HG03103 (cell line): ENCODE results near the gene CHRNB2.

ENCODE experiments used
- ATAC-seq: cut with Tn5 transposase; IDR thresholded peaks from one replicate; pipeline ENCODE4 v1.9.1; 2021; ENCODE audit warnings: low read depth; ENCODE audit not compliant: unreplicated experiment

CHRNB2 gene

DNA sequence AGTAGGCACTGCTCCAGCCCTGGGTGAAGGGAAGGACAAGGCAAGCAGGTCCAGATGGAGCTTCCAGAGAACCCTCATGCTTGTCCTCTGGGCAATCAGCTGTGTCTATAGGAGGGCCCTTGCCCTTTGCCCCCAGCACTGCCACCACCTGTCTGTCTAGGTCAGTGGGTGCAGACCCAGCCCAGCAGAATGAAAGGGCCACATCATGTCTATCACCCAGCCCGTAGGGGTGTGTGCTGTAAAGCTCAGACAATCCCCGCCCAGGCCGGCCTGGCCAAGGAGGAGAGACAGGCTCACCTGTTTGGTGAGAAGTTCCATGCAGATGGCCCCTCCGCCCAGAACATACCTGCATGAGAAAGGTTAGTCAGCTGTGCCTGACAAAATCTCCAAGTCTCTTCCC lies 16.1 kb upstream of the CHRNB2 start:
- ATAC-seq, result no peak

GRCh38 chr1:154552036-154552435 lies 15.5 kb upstream of the CHRNB2 start:
- no peak for ATAC-seq

GRCh38 chr1:154553056-154554030 lies 14.2 kb upstream of the CHRNB2 start:
- no peak for ATAC-seq

DNA sequence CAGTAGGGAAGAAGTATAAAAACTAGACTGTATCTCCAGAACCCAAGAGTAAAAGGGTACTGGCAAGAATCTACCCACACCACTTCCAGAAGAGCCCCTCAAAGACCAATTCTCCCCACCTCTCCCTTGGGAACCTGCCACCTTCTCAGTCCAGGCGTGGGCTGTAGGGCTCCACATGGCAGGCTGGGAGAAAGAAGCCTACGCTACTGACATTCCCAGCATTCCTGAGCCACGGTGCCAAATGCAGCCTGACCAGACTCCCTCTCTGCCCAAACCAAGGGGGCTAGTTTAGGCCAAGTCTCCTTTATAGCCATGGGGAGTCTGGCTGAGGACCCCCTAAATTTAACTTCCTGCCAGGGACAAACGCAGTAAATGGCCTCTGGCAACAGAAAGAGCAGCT lies 11.2 kb upstream of the CHRNB2 start:
- ATAC-seq, result no peak

DNA sequence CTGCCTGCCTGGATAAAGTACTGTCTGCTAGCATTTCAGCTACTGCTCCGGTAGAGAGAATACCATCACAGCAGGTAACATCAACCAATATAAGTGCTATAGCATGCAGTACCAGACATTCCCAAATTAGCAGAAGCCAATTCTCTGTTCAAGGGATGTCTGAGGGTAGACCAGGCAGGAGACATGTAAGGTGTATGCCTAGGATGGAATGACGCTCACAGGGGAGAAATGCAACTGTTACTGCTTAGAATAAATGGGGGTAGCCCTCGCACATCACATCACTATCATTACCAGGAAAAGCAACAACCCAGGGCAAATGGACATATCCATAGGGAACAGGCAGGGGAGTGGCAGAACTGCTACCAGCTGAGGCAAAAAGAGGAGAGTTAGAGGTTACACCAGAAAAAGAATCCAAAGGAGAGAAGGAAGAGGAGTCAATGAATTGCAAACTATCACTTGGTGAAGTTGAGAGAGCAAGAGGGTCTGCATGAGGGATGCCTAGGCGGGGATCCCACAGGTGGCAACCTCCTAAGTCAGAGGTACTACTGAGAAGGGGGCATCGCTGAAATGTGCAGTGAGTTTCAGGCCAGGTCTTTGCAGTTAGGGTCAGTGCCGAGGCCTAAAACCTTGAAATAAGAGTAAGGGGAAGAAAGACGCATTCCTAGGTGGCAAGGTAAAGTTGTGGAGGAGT lies 10.2 kb upstream of the CHRNB2 start:
- ATAC-seq, result no peak

DNA sequence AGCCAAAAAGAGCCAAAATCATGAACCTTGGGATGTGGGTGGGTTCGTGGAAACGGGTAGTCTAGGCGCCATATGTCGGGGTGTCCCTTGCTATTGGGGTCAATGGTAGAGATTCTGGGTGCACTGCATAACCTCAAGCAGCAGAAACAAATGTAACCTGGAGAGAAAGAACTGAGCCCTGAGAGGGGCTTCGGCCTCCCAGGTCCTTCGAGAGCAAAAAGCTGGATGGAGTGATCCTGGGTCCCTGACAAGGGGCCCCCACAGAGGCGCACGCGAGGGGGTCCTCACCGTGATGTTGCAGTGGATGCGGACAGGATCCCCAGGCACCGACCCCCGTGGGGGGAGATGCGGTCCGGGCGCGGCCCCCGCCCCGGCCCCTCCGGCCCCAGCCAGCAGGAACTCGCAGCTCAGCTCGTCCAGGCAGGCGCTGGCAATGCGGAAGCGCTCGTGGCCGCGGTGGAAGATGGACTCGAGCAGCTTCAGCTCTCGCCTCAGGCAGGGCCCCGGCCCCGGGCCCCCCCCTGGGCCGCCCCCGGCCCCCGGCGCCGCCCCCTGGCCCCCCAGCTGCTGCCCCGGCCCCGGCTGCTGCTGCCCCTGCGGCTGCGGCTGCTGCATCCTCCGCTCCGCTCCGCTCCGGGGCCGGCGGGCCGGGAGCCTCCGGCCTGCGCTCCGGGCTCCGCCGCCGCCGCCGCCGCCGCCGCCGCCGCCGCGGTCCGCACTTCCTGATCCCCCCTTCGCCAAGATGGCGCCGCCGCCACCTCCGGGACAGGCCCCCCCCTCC lies 9.4 kb upstream of the CHRNB2 start, which contains the start of gene UBE2Q1:
Gene UBE2Q1, minus strand, starts transcription at position 724 of the 781 bp plus-strand sequence. Its CDS starts 109 bp downstream, at position 615.
- no peak for ATAC-seq

DNA sequence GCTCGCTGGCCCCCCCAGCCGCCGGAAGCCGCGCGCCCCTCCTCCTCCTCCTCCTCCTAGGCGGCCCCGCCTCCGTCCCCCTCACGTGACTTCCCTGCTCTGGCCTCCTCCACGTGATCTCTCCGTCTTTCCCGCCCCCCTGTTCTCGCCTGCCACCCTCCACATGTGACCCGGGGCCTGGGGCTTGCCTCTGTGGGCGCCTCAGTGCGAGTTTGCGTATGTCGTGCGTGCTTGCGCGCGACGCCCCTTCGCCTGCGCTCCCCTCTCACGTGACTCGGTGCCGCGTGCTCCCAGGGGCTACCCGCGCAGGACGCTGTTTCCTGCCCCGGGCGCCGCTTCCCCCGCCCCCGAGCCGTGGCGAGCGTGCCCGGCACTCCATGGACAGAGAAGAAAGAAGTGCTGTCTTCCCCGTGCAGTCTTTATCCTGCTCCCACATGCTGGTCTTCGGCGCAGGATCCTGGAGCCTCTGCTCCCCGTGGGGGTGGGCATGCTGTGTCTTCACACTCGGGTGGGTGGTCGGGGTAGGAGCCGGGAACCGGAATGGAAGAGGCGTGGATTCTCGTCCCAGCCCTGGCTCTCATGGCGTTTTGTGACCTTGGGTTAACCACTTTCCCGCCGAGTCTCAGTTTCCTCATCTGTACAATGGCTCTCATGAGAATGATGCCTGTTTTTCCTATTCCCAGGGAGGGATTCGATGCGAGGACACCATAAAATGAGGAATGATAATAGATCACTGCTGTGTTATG lies 8.7 kb upstream of the CHRNB2 start:
- peak; percentile 81 for ATAC-seq

DNA sequence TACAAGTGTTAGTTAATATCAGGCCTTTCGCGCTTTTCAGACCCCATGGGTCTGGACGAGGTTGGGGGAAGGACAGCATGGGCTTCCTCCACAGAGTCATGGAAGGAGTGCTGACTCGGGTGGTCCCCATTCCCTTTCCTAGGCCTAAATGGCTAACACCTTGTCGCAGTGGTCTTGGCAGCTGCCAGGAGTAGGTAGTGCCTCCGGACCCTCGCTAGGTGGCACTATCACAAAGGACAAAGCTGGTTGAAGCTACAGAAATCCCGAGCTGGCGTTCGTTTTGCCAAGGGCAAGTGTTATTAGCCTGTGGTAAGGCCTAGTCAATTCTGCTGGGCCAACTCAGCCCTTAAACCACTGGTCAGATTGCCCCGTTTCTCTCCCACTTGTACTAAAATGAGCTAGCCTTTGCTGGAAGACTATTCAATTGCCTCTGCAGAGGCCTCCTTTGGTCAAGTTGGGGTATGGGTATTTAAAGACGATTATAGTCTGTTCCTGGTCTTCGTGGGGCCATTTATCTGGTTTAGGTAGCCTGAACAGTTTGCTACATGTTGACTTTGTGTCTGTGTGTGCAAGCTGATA lies 8.0 kb upstream of the CHRNB2 start:
- ATAC-seq, result no peak

GRCh38 chr1:154565876-154566275 lies 1.7 kb upstream of the CHRNB2 start:
- ATAC-seq, result no peak

- ATAC-seq, result no peak
Measured at GRCh38 chr1:154568157-154568815, 708 bp downstream of the CHRNB2 start.

DNA sequence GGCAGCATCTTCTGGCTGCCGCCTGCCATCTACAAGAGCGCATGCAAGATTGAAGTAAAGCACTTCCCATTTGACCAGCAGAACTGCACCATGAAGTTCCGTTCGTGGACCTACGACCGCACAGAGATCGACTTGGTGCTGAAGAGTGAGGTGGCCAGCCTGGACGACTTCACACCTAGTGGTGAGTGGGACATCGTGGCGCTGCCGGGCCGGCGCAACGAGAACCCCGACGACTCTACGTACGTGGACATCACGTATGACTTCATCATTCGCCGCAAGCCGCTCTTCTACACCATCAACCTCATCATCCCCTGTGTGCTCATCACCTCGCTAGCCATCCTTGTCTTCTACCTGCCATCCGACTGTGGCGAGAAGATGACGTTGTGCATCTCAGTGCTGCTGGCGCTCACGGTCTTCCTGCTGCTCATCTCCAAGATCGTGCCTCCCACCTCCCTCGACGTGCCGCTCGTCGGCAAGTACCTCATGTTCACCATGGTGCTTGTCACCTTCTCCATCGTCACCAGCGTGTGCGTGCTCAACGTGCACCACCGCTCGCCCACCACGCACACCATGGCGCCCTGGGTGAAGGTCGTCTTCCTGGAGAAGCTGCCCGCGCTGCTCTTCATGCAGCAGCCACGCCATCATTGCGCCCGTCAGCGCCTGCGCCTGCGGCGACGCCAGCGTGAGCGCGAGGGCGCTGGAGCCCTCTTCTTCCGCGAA lies 3.8 kb downstream of the CHRNB2 start:
- no peak for ATAC-seq

DNA sequence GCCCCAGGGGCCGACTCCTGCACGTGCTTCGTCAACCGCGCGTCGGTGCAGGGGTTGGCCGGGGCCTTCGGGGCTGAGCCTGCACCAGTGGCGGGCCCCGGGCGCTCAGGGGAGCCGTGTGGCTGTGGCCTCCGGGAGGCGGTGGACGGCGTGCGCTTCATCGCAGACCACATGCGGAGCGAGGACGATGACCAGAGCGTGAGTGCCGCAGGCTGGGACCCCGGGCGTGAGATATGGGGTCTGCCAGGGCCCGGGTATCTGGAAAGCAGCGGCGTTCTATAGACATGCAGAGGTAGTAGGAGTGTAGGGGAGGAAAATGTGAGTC lies 4.3 kb downstream of the CHRNB2 start:
- no peak for ATAC-seq

DNA sequence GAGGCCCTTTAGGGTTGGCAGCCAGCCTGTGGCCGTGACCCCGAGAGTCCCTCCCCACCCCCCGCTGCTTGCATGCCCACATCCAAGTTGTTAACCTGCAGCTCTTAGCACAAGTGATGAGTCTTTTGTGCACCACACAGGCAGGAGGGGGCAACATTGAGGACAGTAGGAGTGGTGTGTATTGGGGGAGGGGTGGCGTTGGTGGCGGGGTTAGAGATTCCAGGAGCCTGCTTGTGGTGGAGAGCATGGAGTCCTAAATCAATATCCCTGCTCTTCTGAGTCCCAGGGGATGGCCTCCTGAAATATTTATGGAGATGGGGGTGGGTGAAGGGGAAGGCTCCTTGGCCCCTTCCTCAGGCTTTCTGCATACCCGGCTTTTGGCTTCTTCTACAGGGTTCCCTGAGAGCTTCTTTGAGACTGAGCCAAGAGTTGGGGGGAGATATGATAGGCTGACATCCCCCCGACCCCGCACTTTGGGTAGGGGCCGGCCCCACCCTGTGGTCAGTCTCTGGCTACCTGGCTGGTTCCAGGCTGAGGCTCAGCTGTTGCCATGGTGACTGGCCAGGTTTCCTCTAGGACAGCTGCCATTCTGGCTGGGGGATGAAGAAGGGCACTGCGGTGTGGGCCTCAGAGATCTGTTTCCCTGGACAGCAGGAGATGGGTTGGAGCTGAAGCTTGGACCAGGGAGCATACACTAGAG lies 5.0 kb downstream of the CHRNB2 start:
- ATAC-seq, result no peak

- ATAC-seq, result no peak
Measured at GRCh38 chr1:154573168-154573510, 5.6 kb downstream of the CHRNB2 start.

- no peak for ATAC-seq
Measured at GRCh38 chr1:154574716-154575115, 7.1 kb downstream of the CHRNB2 start.

- ATAC-seq, result no peak
Measured at GRCh38 chr1:154575147-154575927, 7.8 kb downstream of the CHRNB2 start.

DNA sequence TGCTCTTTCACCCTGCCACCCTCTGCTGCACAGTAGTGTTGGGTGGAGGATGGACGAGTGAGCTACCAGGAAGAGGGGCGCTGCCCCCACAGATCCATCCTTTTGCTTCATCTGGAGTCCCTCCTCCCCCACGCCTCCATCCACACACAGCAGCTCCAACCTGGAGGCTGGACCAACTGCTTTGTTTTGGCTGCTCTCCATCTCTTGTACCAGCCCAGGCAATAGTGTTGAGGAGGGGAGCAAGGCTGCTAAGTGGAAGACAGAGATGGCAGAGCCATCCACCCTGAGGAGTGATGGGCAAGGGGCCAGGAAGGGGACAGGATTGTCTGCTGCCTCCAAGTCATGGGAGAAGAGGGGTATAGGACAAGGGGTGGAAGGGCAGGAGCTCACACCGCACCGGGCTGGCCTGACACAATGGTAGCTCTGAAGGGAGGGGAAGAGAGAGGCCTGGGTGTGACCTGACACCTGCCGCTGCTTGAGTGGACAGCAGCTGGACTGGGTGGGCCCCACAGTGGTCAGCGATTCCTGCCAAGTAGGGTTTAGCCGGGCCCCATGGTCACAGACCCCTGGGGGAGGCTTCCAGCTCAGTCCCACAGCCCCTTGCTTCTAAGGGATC lies 8.5 kb downstream of the CHRNB2 start:
- ATAC-seq, result no peak
